Kidney capillary endothelial cell (primary cell): ENCODE measurements around the gene MRM2.

Source experiments
- DNase-seq: peaks from one replicate; pipeline ENCODE4 v3.0.0-alpha.2; 2018; ENCODE audit warnings: low spot score

The MRM2 gene

DNA sequence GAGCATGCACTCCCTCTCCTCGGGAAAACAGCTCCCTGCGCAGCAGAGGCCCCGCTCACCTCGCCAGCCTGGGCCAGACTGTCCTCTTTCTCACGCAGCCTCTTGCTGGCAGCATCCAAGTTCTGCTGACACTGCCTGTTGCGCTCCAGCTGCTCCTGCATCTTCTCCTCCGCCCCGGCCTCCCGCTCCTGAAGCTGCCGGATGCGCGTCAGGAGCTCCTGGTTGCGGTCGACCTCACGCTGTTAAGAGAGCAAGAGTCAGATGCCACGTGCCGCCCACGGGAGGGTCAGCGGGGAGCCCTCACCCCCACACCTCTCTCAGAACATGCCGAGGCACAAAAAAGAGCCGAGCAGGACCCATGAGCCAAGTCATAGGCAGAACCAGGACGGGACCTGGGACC, 19.5 kb downstream of the MRM2 start:
- DNase-seq: no peak

DNA sequence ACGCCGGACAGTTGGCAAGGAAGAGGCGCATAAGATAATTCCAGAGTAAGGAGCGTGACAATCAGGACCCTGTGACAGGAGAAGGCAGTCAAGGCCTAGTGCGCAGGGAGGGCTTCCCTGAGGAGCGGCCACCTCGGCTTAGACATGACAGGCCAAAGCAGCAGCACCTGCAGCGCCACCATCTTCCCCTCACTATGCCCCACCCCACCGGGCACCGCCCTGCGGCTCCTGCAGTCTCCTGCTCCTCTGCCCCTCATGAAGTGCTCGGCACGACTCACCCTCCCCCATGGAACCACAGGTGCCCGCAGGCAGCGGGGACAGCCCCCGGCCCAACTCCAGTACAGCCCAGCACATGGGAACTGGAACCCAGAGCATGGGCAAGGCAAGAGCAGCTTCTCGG, 21.1 kb downstream of the MRM2 start:
- no peak for DNase-seq

DNA sequence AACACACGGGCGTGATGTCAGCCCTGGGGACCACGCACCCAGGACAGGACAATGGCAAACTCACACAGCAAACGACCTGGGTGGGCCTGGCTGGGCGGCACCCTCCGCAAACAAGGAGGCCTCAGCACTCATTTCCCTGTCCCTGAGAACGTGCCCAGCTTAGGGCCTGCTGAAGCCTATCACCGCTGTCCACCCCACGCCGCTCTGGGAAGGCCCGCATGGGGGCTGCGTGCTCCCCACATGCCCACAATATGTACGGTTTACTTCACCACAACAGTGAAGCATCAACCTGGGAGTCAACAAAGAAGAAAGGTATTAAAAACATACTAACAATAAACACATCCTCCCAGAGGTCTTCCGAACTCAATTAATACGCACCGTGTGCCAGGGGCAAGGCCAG, 21.5 kb downstream of the MRM2 start:
- no peak for DNase-seq

GRCh38 chr7:2220030-2220429, 22.0 kb downstream of the MRM2 start:
- DNase-seq: no peak

DNA sequence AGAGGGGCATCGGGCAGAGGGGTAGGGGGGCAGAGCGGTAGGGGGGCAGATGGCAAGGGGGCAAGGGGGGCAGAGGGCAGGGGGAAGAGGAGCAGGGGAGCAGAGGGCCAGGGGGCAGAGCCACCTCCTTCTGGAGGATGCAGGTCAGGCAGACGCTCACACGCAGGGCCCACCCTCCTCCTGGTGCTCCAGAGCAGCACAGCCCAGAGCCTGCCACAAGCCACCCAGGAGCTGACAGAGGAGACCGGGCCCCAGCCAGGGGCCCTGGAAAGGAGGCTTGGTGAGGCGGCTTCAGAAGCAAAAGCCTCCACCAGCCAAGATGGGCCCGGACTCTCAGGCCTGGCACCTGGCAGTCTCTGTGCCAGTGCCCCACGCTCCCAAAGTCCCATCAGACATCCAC, 22.4 kb downstream of the MRM2 start:
- no peak for DNase-seq

- no peak for DNase-seq
Observed at GRCh38 chr7:2219136-2219535, 22.9 kb downstream of the MRM2 start.

DNA sequence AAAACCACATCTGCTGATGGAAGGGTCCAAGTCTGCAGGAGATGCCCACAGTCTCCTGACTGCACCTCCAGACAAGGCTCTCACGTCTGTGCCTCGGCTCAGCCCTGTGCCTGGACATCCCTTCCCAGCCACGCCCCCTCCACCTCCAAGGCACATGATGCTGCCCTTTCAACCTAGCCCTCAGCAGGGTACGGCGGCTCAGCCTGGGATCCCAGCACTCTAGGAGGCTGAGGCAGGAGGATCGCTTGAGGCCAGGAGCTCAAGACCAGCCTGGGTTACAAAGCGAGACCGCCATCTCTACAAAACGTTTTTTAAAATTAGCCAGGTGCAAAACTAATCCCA, 23.6 kb downstream of the MRM2 start:
- no peak for DNase-seq

DNA sequence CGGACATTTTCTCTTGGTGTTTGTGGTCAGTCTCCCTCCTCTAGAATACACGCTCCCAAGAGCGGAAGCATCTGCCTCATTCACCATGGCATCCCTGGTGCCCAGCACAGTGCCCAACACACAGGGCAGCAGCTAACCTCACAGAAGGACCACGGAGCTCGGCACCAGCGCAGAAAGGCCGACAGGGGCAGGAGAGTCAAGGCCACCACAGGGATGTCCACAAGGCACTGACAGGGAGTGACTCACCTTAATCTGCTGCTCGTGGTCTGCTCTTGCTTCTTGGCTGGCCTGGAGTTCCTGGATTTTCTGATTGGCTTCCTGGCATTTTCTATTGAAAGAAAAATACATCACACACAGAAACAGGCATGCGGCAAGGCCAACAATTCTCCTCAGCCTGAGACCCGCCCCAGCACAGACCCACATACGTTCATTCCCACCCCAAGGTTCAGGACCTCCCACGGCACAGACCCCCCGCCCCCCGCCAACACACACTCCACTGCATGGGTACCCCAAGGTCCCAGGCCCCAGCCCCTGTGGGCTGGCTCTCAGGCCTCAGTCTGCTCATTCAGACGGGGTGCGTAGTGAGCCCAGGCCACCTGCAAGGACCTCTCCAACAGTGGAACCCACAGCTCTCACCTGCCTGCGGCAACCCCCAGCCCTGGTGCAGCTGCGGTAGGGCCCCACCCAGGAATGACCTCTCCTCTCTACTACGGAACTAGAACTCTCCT, 24.1 kb downstream of the MRM2 start:
- DNase-seq: no peak

GRCh38 chr7:2217206-2217605, 24.8 kb downstream of the MRM2 start:
- no peak for DNase-seq

DNA sequence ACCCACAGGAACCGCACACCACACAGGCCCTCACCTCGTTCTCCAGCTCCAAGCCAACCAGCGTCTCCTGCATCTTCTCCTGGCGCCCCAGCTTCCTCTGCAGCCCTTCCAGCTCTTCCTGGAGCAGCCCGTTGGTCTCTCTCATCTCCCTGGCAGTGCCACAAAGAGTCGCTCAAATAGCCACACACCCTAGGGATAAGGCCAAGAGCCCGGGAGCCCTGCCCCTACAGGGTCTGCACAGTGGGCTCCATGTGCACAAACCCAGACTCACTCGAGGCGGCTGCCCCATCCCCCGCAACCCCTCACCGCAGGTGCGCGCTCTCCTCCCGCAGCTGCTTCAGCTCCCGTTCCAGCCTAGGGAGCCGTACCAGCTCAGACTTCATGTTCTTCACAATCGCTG, 26.2 kb downstream of the MRM2 start:
- DNase-seq: no peak

DNA sequence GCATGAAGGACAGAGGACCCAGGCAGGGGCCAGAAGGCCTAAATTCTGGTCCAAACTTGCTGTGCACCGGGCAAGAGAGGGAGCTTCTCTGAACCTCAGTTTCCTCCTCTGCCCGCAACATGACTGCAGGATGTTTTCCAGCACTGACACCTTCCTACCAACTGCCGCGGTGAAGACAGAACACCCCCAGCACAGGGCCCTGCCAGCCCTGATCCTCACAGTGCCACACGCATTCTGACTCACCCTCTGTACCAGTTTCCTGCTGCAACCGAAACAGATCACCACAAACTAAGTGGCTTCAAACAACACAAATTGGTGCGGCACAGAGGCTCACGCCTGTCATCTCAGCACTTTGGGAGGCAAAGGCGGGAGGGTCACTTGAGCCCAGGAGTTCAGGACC, 27.4 kb downstream of the MRM2 start:
- no peak for DNase-seq

- DNase-seq: no peak
Observed at GRCh38 chr7:2213551-2214215, 28.3 kb downstream of the MRM2 start.

- DNase-seq: no peak
Observed at GRCh38 chr7:2212906-2213305, 29.1 kb downstream of the MRM2 start.

DNA sequence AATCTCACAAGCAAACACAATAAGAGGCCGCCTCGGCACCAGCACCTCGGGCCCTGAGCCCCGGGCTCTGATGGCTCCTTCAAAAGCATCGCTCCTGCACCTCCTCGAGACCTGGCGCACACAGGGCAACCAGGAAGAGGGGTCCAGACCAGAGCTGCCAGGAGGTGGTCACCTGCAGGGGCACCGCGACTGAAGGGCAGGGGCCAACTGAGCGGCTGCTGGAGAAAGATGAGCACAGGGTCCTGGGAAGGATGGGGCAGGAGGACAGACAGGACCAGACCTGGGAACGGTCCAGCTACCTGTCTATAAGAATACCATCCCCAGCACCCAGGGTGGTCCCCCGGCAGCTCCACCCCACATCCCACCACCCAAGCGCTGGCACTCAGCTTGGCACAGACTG, 30.1 kb downstream of the MRM2 start:
- no peak for DNase-seq

- DNase-seq: no peak
Observed at GRCh38 chr7:2211259-2211880, 30.6 kb downstream of the MRM2 start.

- no peak for DNase-seq
Observed at GRCh38 chr7:2210551-2211258, 31.3 kb downstream of the MRM2 start.

- no peak for DNase-seq
Observed at GRCh38 chr7:2209961-2210323, 32.1 kb downstream of the MRM2 start.

- DNase-seq: peak; percentile 31
Observed at GRCh38 chr7:2209146-2209960, 32.7 kb downstream of the MRM2 start.

GRCh38 chr7:2208712-2209111, 33.3 kb downstream of the MRM2 start:
- no peak for DNase-seq

DNA sequence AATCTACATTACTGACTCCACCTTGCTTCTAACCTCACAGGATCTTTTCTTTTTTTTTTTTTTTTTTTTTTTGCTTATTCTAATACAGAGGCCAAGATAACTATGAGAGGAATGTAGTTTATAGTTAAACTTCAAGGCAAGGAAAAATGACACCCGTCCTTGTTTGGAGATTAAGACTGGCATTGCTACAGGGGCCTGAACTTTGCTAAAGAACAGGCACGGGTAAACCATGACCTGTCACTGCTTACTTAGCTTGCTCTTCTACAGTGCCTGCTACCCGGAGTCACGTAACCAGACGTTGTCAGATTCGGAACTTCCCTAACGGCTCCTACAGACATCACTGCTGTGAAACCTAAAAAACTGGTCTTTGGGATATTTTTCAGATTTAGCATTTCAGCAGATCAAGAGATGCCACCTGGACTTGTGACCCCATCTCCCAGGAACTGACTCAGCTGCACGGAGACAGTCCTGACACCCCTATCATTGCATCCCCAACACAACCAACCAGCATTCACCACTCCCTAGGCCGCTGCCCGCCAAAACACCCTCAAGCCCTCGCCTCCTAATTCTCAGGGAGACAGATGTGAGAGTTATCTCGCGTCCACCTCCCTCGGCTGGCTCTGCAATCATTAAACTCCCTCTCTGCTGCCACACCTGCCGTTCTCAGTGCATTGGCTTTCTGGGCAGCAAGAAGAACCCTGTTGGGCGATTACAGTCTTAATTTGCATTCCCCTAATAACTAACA, 36.8 kb downstream of the MRM2 start:
- no peak for DNase-seq

DNA sequence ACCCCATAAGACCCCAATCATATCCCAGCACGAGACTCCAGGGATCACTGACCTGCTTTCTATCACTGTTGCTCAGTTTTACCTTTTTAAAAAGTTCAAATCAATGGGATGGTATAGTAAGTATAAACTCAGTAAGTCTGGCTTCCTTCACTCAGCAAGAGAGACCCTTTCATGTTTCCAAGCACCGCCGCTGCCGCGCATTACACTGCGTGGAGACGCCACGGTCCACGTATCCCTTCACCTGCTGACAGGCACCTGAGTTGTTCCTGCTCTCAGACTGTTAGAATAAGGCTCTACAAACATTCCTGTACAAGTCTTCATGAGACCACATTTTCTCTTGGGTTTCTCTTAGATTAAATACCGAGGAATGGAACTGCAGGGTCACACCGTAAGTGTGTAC, 37.6 kb downstream of the MRM2 start:
- DNase-seq: no peak
